Esophagus squamous epithelium (tissue), 5 donors: Measurements from ENCODE around the gene HIPK2. TPM values are rescaled to one million over a fixed set of nuclear protein-coding genes. Genes with fewer than 3 reads are reported as not detected.

Experiments used
- DNase-seq: peaks from one replicate; lab custom pipeline; 2025; lab: John Stamatoyannopoulos, UW
- H3K27ac ChIP-seq, 4 donors: fragments of 200-600 bp; sonication (generic); one replicate each; pipeline ENCODE4 v1.5.1; 2016 to 2019; ENCODE audit warnings: mild to moderate bottlenecking in 1 of 4
- H3K27me3 ChIP-seq, 4 donors: fragments of 200-600 bp; sonication (generic); 1 replicate in 3 of 4; 2 replicates in 1 of 4; pipeline versions ENCODE4 v1.5.1 to v1.6.0; 2017 to 2021; ENCODE audit warnings: antibody characterized with exemption in 1 of 4
- H3K36me3 ChIP-seq, 3 donors: fragments of 200-600 bp; sonication (generic); one replicate each; pipeline ENCODE4 v1.5.1; 2016 to 2019
- H3K4me1 ChIP-seq, 3 donors: fragments of 200-600 bp; sonication (generic); one replicate each; pipeline ENCODE4 v1.5.1; 2017 to 2019
- H3K4me3 ChIP-seq, 4 donors: fragments of 200-600 bp; sonication (generic); 1 replicate in 3 of 4; 2 replicates in 1 of 4; pipeline ENCODE4 v1.5.1; 2016 to 2019; ENCODE audit warnings: mild to moderate bottlenecking in 2 of 4, moderate library complexity in 1 of 4
- H3K9me3 ChIP-seq, 3 donors: fragments of 200-600 bp; sonication (generic); one replicate each; pipeline ENCODE4 v1.5.1; 2016 to 2019
- POLR2A ChIP-seq, 4 donors: fragments of 450-650 bp; IDR thresholded peaks; one replicate each; pipeline ENCODE4 v1.6.1; 2017; ENCODE audit warnings: antibody characterized with exemption in 4 of 4, mild to moderate bottlenecking in 4 of 4, moderate library complexity in 3 of 4
- whole genome bisulfite sequencing, 2 donors: methylation state at CpG; one replicate each; pipeline ENCODE4 v1.1.5; 2018; 5-methylcytosine and 5-hydroxymethylcytosine counted together
- intact Hi-C: fragments of 100-400 bp; cut with DNase I; formaldehyde crosslinking; loops from one replicate; pipeline ENCODE4 v1.15.0; 2022
- total RNA-seq, 4 donors: library from RNA; depleted of rRNA; stranded (reverse); fragments of >200 nt; gene quantifications; one replicate each; pipeline ENCODE4 v1.1.0, GENCODE V29; 2016
- TF ChIP-seq, protein P1 (sequence below), 6 experiments: fragments of 450-650 bp in 4 of 6; fragments of 200-600 bp in 2 of 6; sonication (generic) in 2 of 6; IDR thresholded peaks; one replicate each; pipeline ENCODE4 v1.5.1; 2016 to 2019; ENCODE audit warnings: antibody characterized with exemption in 6 of 6, mild to moderate bottlenecking in 4 of 6, moderate library complexity in 4 of 6
- donor health status: DM: yes; HTN: yes; CAD: no.

The HIPK2 gene
- total RNA-seq, 4 donors from 2014 or later = 17.8 to 37.9 (median 29.3) TPM

DNA sequence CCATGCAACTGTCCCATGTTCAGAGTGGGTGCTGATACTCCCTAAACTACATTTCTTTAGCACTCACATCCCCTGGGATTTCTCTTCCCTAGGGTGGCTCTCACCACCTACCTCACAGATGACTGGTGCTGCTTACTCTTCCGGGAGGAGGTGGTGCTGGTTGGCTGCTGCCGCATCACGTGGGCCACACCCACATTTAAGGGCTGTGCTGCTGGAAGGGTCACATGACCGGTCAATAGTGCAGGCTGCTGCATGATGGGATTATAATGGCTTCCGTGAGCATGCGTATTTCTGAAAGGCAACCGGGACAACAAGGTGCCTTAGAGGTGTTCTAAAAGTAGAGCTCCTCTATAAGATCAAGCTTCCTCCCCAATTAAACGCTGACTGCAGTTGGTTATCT lies 177.5 kb downstream of the HIPK2 start:
- Histone ChIP-seq H3K4me3 (no peak overlapping the region), H3K36me3 (peaks cover 14 to 100% (median 28%) of the 10 kb centered on the region in 3 donors), H3K9me3 (no peaks in the 10 kb centered on the region), H3K27me3 (no peaks in the 10 kb centered on the region), H3K27ac (no peak overlapping the region), H3K4me1 (peaks cover 0 to 5% (median 0%) of the 10 kb centered on the region in 3 donors)
- TF ChIP-seq, protein P1, sequence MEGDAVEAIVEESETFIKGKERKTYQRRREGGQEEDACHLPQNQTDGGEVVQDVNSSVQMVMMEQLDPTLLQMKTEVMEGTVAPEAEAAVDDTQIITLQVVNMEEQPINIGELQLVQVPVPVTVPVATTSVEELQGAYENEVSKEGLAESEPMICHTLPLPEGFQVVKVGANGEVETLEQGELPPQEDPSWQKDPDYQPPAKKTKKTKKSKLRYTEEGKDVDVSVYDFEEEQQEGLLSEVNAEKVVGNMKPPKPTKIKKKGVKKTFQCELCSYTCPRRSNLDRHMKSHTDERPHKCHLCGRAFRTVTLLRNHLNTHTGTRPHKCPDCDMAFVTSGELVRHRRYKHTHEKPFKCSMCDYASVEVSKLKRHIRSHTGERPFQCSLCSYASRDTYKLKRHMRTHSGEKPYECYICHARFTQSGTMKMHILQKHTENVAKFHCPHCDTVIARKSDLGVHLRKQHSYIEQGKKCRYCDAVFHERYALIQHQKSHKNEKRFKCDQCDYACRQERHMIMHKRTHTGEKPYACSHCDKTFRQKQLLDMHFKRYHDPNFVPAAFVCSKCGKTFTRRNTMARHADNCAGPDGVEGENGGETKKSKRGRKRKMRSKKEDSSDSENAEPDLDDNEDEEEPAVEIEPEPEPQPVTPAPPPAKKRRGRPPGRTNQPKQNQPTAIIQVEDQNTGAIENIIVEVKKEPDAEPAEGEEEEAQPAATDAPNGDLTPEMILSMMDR (IDR thresholded peaks at IDR 0.05) = no peak
- TF ChIP-seq POLR2A (IDR thresholded peaks at IDR 0.05) = no peak
- no peak for DNase-seq
- 91 to 92% methylated on average over 5 to 8 of the region's 8 CpGs for WGBS, 2 donors
- intact Hi-C loops = no loop called here

DNA sequence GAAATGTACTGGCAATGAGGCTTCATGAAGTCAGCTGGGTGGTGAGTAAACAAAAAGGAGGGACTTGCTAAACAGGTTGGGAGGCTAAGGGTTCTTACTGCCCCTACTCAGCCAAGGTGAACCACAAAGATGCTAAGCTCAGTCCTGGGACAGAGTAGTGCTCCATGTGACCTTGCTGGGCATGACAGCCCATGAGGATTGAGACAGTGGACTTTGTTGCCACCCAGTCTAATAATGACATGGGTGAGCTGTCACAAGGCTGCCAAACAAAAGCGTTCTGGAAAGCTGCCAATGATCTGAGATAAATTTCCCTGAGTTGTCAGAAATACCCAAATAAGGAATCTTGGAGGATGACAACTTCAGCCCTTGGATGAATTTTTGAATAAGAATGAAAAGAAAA lies 179.2 kb downstream of the HIPK2 start:
- Histone ChIP-seq H3K9me3 (no peaks in the 10 kb centered on the region), H3K4me1 (peaks cover 0 to 5% (median 0%) of the 10 kb centered on the region in 3 donors), H3K27ac (no peak overlapping the region), H3K27me3 (no peaks in the 10 kb centered on the region), H3K36me3 (peaks cover 14 to 100% (median 39%) of the 10 kb centered on the region in 3 donors), H3K4me3 (no peak overlapping the region)
- no peak for DNase-seq
- no peak for TF ChIP-seq POLR2A (IDR thresholded peaks at IDR 0.05)
- TF ChIP-seq, protein P1 (IDR thresholded peaks at IDR 0.05) = no peak
- 17 to 78% methylated on average over 1 of the region's 1 CpG for WGBS, 2 donors
- intact Hi-C loops = no loop called here

DNA sequence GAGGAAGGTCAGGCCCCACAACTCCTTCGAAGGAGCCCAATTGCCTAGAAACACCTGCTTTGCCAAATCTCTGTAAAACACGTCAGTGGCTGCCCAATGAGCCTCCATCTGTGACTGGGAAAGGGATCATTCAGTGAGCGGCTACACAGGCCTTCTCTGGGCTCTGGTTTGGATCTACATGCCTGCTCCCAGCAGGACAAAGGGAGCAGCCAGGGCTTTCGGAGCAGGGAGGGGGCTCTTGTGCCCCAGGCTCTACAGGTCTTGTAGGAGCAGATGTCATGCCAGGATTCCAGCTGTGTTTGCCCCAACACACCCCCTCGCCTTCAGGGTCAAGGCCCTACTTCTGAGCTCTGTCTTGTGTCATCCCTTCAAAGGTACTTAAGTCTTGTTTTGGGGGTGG lies 180.8 kb downstream of the HIPK2 start:
- H3K4me3 ChIP-seq = no peak overlapping the region
- H3K27ac ChIP-seq = no peak overlapping the region
- H3K27me3 ChIP-seq = no peaks in the 10 kb centered on the region
- intact Hi-C loops = no loop called here
- no peaks in the 10 kb centered on the region for H3K9me3 ChIP-seq
- H3K36me3 ChIP-seq = peaks cover 21 to 100% (median 53%) of the 10 kb centered on the region in 3 donors
- WGBS, 2 donors = 83 to 96% methylated on average over 4 of the region's 5 CpGs
- TF ChIP-seq, protein P1 (IDR thresholded peaks at IDR 0.05) = no peak
- TF ChIP-seq POLR2A (IDR thresholded peaks at IDR 0.05) = no peak
- peaks cover 0 to 5% (median 0%) of the 10 kb centered on the region in 3 donors for H3K4me1 ChIP-seq
- no peak for DNase-seq

DNA sequence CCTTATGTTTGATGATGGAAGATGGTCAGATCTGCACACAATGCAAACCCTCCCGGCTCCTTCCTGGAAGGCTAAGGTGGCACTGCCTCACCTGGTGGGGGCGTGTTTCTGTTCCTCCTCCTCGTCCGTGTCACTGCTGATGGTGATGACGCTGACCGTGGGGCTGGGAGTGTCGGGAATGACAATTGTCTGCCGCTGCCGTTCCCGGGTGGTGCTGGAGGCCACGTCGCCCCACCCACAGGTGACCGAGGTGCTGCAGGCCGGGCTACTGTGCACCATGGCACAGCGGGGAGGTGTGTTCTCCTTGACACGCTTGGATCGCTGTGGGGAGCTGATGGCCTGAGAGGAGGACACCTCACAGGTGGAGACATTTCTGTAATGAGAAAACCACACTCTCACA lies 181.2 kb downstream of the HIPK2 start:
- Histone ChIP-seq H3K36me3 (peaks cover 21 to 100% (median 53%) of the 10 kb centered on the region in 3 donors), H3K27ac (no peak overlapping the region), H3K4me1 (peaks cover 0 to 5% (median 0%) of the 10 kb centered on the region in 3 donors), H3K9me3 (no peaks in the 10 kb centered on the region), H3K4me3 (no peak overlapping the region), H3K27me3 (no peaks in the 10 kb centered on the region)
- TF ChIP-seq, protein P1 (IDR thresholded peaks at IDR 0.05) = no peak
- DNase-seq = no peak
- intact Hi-C loops = no loop called here
- 78 to 90% methylated on average over 1 to 15 of the region's 17 CpGs for WGBS, 2 donors

DNA sequence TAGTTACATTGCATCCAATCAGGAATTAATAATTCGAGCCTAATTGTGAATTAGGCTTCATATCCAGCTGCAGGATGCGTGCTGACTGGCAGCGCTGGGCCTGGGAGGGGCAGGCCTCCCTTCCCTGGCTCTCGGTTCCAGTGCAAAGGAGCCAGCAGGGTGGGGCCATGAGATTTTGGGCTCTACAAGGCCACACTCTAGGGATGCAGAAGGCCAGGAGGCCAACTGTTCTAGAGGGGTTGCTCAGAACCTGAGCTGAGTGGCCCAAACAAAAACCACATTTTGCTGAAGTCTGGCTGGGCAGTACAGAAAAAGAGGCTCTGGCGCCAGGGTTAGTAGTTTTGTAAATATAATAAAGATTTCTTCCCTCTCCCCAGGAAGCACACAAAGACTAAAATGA lies 182.0 kb downstream of the HIPK2 start:
- WGBS, 2 donors = 59 to 70% methylated on average over 4 to 5 of the region's 5 CpGs
- intact Hi-C loops = no loop called here
- peaks cover 21 to 100% (median 56%) of the 10 kb centered on the region in 3 donors for H3K36me3 ChIP-seq
- H3K27me3 ChIP-seq = no peaks in the 10 kb centered on the region
- H3K27ac ChIP-seq = no peak overlapping the region
- no peak overlapping the region for H3K4me3 ChIP-seq
- TF ChIP-seq POLR2A (IDR thresholded peaks at IDR 0.05) = no peak
- TF ChIP-seq, protein P1 (IDR thresholded peaks at IDR 0.05) = no peak
- DNase-seq = no peak
- peaks cover 0 to 5% (median 0%) of the 10 kb centered on the region in 3 donors for H3K4me1 ChIP-seq
- no peaks in the 10 kb centered on the region for H3K9me3 ChIP-seq
